Measurements from ENCODE around the gene ABCA7.

GRCh38 chr19:996051-996838 lies 43.7 kb upstream of the ABCA7 start:
- TF ChIP-seq CTCF (IDR thresholded peaks at IDR 0.05) = no peak
- TF ChIP-seq POLR2A (IDR thresholded peaks at IDR 0.05) = no peak

Data from adrenal gland (tissue), 5 donors.